Tibial nerve (tissue), 4 donors: ENCODE measurements around the gene SMIM41. TPM values are rescaled to one million over a fixed set of nuclear protein-coding genes. Genes with fewer than 3 reads are reported as not detected.

Experiments used
- DNase-seq, 2 donors: peaks; one replicate each; pipeline ENCODE4 v3.0.0-alpha.2; 2019; ENCODE audit warnings: low spot score in 2 of 2
- H3K27ac ChIP-seq, 4 donors: fragments of 200-600 bp; sonication (generic) in 3 of 4; one replicate each; pipeline ENCODE4 v1.5.1; 2017 to 2019; ENCODE audit warnings: mild to moderate bottlenecking in 1 of 4
- H3K27me3 ChIP-seq, 2 donors: fragments of 200-600 bp; sonication (generic) in 1 of 2; one replicate each; pipeline versions ENCODE4 v1.5.1 to v1.6.0; 2017 to 2019
- H3K36me3 ChIP-seq, 3 donors: fragments of 200-600 bp; sonication (generic); one replicate each; pipeline ENCODE4 v1.5.1; 2018 to 2019
- H3K4me1 ChIP-seq, 4 donors: fragments of 200-600 bp; sonication (generic) in 3 of 4; one replicate each; pipeline ENCODE4 v1.5.1; 2017 to 2019
- H3K4me3 ChIP-seq, 4 donors: fragments of 200-600 bp; sonication (generic) in 3 of 4; one replicate each; pipeline ENCODE4 v1.5.1; 2017 to 2019; ENCODE audit warnings: mild to moderate bottlenecking in 1 of 4, moderate library complexity in 1 of 4
- H3K9me3 ChIP-seq, 4 donors: fragments of 200-600 bp; sonication (generic) in 3 of 4; one replicate each; pipeline ENCODE4 v1.5.1; 2017 to 2019
- EP300 ChIP-seq, 2 donors: sonication (generic); formaldehyde crosslinking; IDR thresholded peaks; one replicate each; pipeline ENCODE4 v1.6.1; 2017; ENCODE audit warnings: antibody characterized with exemption in 2 of 2, mild to moderate bottlenecking in 1 of 2
- POLR2A ChIP-seq, 2 donors: fragments of 450-650 bp; IDR thresholded peaks; one replicate each; pipeline ENCODE4 v1.6.1; 2017; ENCODE audit warnings: antibody characterized with exemption in 2 of 2, mild to moderate bottlenecking in 2 of 2, moderate library complexity in 2 of 2
- WGBS, 2 donors: methylation state at CpG; one replicate each; pipeline ENCODE4 v1.1.5; 2018; 5-methylcytosine and 5-hydroxymethylcytosine counted together
- total RNA-seq, 4 donors: library from RNA; depleted of rRNA; stranded (reverse); fragments of >200 nt; gene quantifications; one replicate each; pipeline ENCODE4 v1.1.0, GENCODE V29; 2016
- TF ChIP-seq, protein P1 (sequence below), 5 experiments: fragments of 200-600 bp in 3 of 5; fragments of 450-650 bp in 2 of 5; sonication (generic) in 3 of 5; IDR thresholded peaks; one replicate each; pipeline ENCODE4 v1.5.1; 2016 to 2019; ENCODE audit warnings: antibody characterized with exemption in 5 of 5, mild to moderate bottlenecking in 3 of 5, moderate library complexity in 2 of 5

SMIM41 gene
- total RNA-seq, 4 donors from 2014 or later: 16.5 to 78.7 (median 39.3) TPM

DNA sequence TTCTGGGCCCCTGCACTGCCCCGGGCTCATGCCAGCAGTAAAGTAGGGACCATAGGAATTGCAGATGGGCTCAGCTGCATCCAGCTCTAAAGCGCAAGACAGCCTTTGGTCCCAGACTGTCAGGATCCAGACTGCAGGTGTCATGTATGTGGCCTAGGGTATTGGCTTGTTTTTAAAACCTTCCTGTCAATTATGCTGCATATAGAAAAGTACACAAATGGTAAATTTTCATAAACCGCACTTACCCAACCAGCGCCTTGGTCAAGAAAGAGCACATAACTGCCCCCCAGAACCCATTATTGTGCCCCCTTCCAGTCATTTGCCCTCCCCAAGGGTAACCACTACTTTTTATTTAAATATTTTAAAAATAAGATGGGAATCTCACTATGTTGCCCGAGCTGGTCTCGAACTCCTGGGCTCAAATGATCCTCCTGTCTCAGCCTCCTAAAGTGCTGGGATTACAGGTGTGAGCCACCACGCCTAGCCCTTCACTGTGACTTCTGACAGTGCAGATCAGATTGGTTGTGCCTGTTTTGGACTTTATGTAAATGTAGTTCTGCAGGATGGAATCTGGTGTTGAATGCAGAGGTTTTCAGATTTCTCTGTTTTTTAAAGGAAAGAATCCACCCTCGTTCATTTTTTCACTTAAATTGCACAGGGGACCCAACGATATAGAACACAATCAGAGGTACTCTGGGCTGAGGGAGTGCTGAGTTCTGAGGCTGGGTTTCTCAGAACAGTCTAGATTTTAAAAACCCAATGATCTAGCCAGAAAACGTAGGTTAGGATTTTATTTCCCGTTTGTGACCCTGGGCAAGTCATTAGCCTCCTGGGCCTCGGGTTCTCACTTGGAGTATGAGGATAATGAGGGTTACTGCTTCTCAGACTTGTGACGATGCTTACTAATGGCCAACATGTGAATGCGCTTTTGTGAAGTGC is 21.6 kb upstream of the SMIM41 start:
- DNase-seq: no peak
- TF ChIP-seq POLR2A (IDR thresholded peaks at IDR 0.05) (no peak), EP300 (IDR thresholded peaks at IDR 0.05) (no peak)
- TF ChIP-seq, protein P1, sequence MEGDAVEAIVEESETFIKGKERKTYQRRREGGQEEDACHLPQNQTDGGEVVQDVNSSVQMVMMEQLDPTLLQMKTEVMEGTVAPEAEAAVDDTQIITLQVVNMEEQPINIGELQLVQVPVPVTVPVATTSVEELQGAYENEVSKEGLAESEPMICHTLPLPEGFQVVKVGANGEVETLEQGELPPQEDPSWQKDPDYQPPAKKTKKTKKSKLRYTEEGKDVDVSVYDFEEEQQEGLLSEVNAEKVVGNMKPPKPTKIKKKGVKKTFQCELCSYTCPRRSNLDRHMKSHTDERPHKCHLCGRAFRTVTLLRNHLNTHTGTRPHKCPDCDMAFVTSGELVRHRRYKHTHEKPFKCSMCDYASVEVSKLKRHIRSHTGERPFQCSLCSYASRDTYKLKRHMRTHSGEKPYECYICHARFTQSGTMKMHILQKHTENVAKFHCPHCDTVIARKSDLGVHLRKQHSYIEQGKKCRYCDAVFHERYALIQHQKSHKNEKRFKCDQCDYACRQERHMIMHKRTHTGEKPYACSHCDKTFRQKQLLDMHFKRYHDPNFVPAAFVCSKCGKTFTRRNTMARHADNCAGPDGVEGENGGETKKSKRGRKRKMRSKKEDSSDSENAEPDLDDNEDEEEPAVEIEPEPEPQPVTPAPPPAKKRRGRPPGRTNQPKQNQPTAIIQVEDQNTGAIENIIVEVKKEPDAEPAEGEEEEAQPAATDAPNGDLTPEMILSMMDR (IDR thresholded peaks at IDR 0.05): no peak
- Histone ChIP-seq H3K4me1 (peaks cover 0 to 78% (median 24%) of the 10 kb centered on the region in 4 donors), H3K27ac (peak overlapping the region; percentile 67 to 100 (median 98)), H3K9me3 (no peaks in the 10 kb centered on the region), H3K36me3 (peaks cover 2 to 67% (median 10%) of the 10 kb centered on the region in 3 donors), H3K4me3 (peak overlapping the region in 2 of 4 donors; percentile 13 to 76), H3K27me3 (no peaks in the 10 kb centered on the region)
- 65 to 73% methylated on average over 14 of the region's 14 CpGs for WGBS, 2 donors

DNA sequence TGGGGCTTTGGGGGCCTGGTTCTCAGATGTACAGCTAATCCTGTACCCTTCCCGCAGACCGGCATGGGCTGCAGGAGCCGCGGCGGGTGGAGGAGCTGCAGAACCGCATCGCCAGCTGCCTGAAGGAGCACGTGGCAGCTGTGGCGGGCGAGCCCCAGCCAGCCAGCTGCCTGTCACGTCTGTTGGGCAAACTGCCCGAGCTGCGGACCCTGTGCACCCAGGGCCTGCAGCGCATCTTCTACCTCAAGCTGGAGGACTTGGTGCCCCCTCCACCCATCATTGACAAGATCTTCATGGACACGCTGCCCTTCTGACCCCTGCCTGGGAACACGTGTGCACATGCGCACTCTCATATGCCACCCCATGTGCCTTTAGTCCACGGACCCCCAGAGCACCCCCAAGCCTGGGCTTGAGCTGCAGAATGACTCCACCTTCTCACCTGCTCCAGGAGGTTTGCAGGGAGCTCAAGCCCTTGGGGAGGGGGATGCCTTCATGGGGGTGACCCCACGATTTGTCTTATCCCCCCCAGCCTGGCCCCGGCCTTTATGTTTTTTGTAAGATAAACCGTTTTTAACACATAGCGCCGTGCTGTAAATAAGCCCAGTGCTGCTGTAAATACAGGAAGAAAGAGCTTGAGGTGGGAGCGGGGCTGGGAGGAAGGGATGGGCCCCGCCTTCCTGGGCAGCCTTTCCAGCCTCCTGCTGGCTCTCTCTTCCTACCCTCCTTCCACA is 20.7 kb upstream of the SMIM41 start:
- Histone ChIP-seq H3K27me3 (no peaks in the 10 kb centered on the region), H3K9me3 (no peaks in the 10 kb centered on the region), H3K36me3 (peaks cover 2 to 62% (median 10%) of the 10 kb centered on the region in 3 donors), H3K27ac (peak overlapping the region; percentile 67 to 100 (median 98)), H3K4me1 (peaks cover 0 to 87% (median 33%) of the 10 kb centered on the region in 4 donors), H3K4me3 (peak overlapping the region in 1 of 4 donors; percentile 5)
- TF ChIP-seq, protein P1 (IDR thresholded peaks at IDR 0.05): no peak
- peak in 1 of 2 donors; percentile 89 for TF ChIP-seq EP300 (IDR thresholded peaks at IDR 0.05)
- peak in 1 of 2 donors; percentile 43 for TF ChIP-seq POLR2A (IDR thresholded peaks at IDR 0.05)
- DNase-seq: no peak
- 37 to 57% methylated on average over 13 to 23 of the region's 25 CpGs for WGBS, 2 donors

DNA sequence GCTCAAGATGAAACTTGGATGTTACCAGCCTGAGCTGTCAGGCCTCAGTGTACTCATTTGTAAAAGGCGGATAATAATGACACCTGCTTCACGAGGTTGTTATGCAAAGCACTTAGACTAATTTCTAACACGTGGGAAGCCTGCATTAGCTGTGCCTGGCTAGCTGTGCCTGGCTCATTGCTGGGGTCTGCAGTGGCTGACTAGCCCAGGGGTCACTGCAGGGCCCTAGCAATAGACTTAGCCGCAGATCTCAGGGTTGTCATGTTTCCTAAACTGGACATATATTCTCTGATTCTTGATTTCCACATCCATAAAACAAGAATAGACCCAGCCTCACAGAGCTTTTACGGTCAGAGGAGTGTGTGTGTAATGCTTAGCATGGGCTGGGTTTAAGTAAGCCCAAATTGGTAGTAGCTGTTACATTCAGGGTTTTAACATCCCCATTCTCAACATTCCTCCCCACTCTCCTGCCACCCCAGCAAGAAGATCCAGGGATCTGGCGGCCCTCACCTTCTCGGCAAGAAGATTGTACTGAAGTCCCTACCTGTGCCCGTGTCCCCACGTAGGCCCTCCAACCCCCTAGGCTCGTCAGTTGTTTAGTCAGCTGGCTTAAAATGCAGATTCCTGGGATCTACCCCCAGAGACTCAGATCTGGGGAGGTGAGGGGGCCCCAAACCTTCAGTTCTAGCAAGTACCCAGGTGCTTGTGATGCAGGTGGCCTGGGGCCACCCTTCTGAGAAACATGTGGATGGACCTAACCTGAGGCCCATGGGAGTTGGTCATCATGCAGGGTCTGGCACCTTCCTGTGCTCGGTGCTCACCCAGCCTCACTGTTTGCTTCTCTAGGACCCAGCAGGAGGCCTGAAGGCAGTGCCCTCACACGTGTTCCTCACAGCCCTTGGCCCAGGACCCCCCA is 19.7 kb upstream of the SMIM41 start:
- WGBS, 2 donors: 63 to 74% methylated on average over 11 to 12 of the region's 12 CpGs
- no peaks in the 10 kb centered on the region for H3K9me3 ChIP-seq
- peaks cover 0 to 88% (median 35%) of the 10 kb centered on the region in 4 donors for H3K4me1 ChIP-seq
- H3K27ac ChIP-seq: peak overlapping the region; percentile 82 to 99 (median 95)
- H3K27me3 ChIP-seq: no peaks in the 10 kb centered on the region
- no peak for DNase-seq
- peak in 1 of 2 donors; percentile 58 for TF ChIP-seq EP300 (IDR thresholded peaks at IDR 0.05)
- TF ChIP-seq, protein P1 (IDR thresholded peaks at IDR 0.05): no peak
- peaks cover 2 to 52% (median 10%) of the 10 kb centered on the region in 3 donors for H3K36me3 ChIP-seq
- H3K4me3 ChIP-seq: no peak overlapping the region

DNA sequence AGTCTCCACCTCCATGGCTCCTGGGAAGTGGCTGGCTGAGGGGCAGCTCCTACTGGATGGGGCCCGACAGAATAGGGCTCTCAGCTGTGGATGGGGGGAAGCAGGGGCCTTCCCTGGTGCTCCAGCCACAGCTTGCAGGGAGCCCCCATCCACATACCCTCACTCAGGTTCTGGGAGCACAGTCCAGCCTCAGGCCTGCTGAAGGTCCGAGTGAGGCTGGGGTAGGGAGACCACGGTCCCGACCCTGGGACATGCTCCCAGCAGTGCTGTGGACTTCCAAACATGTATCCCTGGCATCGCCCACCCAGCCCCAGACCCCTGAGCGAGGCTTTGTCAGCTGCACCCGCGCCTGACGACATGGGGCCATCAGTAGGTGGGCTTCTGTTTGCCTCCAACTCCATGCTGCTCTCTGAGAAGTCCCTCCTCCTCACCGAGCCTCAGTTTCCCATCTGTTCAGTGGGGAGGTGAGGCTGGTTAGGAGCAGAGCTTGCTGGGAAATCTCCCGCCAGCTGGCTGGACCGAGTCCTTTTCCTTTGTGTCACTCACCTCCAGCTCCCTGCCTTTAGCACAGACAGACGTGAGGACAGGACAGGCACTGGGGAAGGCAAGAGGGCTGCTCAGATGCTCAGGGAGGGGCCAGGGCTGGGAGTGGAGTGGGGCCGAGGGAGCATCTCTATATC is 18.9 kb upstream of the SMIM41 start:
- 55 to 76% methylated on average over 14 of the region's 14 CpGs for WGBS, 2 donors
- no peak for DNase-seq

More for the DNA sequence above, 18.9 kb upstream of the SMIM41 start:
- Histone ChIP-seq H3K27ac (peak overlapping the region; percentile 82 to 99 (median 95)), H3K9me3 (no peaks in the 10 kb centered on the region), H3K4me3 (no peak overlapping the region), H3K36me3 (peaks cover 0 to 44% (median 4%) of the 10 kb centered on the region in 3 donors), H3K4me1 (peaks cover 0 to 89% (median 38%) of the 10 kb centered on the region in 4 donors), H3K27me3 (no peaks in the 10 kb centered on the region)
- TF ChIP-seq POLR2A (IDR thresholded peaks at IDR 0.05): no peak
- TF ChIP-seq EP300 (IDR thresholded peaks at IDR 0.05): no peak
- TF ChIP-seq, protein P1 (IDR thresholded peaks at IDR 0.05): no peak
